ENCODE measurements around the gene TNNC1.

The TNNC1 gene

DNA sequence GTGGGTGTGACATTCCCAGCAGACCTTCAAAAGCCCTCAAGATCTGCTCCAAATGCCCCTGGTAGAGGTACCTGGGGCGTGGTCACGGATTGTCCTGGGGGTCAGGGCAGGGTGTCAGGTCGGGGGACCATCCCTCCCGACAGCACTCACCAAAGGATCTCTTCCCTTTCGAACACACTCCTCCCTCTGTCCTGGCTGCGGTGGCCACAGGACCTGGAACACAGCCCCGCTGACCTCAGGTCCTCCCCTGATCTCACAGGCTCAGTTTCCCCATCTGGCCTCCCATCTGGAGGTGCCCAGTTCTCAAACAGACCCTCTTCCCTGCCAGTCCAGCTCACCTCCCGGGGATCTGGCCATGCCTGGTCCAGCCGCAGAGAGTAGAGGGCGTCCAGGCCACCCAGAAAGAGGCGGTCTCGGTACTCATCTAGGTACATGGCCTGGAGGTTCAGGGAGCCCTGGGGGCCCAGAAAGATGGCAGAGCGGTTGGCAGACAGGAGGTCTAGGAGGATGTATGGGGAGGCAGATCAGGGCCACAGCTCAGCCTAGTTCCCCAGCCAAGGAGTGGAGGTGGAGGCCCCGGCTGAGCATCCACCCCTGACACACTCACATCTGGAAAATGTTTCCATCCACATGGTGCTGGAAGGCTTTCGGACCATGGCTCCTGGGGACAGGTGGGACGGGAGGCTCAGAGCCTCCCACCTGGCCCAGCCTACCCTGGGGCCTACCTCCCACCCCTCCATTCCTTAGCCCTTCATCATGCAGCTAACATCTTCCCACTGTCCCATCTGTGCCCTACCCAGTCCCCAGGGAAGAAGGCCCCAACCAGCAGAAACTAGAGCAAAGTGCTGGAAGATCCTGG, 11.2 kb downstream of the TNNC1 start:
- no peak for DNase-seq (ENCODE audit: low spot score)

DNA sequence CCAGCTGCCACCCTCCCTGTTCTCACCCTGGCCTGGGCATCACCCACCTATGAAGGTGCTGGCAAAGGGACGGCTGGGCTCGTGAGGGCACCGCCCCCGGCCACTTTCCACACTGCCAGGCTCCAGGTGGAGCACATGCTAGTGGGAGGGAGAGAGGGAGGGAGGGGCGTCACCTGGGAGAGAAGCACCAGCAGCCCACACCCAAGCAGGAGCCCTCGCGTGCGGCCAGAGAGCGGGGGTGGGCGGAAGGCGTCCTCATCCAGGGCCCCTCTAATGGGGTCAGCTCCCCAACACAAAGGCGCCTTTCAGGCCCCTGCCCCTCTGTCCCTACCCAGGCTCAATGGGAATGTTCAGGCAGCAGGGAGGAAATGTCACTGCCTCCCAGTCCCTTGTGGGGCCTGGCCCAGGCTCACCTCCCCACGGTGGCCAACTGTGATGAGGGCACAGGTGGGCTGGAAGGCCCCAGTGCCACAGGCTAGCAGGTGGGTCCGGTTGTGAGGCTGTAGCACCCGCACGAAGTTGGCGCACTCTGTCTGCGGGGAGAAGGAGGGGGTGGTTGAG, 12.0 kb downstream of the TNNC1 start:
- DNase-seq (ENCODE audit: low spot score) = no peak

DNA sequence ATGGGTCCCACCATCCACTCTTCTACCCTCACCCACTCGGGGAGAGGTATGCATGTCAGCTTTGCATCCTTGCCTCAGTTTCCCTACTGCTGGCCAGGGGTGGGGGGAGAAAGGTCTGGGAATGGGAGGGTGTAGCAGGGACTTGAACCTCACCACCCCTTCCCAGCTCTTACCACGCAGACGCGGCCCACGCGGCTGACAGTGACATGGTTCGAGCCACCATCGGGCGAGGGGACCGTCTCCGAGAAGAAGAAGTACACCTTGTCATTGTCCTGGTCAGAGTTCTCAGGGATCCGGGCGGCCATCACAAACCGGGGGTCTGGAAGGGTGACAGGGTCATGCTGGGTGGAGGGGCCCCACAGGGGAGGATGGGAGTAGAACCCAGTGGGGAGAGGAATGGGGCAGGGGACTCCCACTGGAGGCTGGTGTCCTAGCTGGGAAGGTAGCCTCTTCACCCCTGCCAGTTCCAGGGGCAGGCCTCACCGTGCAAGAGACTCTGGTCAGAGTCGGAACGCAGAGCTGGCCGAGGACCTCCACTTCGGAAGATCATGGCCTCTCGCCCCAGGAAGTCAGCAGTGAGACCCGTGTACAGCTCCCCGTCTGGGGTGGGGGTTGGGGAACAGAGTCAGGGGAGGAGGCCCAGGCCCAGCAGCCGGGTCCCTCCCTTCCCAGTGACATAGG, 12.6 kb downstream of the TNNC1 start:
- DNase-seq (ENCODE audit: low spot score) = no peak

DNA sequence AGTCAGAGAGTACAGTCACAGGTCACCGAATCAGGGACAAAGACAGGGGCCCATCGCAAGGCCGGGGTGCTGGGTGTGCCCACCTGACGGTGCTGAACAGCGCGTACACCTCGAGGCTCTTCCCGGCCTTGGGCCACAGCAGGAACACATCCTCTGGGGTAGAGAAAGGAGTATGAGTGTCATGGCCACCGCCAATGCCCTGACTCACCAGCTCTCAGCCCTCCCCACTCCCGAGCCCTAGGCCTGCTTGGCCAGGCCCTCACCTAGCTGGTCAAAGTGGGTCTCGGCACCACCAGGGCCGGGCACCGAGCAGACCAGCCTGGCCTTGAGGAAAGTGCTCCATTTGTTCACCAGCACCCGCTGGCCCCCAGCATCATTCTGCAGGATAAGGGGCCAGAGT, 13.2 kb downstream of the TNNC1 start:
- DNase-seq (ENCODE audit: low spot score) = no peak

DNA sequence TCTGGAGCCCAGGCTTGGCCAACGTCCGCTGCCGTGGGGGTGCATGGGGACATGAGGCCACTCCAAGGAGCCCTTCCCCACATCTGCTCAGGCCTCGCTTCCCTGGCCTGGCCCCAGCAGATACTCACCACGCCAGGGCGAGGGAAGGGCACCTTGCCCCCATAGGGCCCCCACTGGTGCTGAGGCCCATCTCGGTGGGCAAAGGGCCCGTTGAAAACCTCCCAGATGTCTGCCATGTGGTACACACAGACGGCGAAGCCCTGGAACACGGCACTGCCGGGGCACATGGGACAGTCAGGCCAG, 13.6 kb downstream of the TNNC1 start:
- no peak for DNase-seq (ENCODE audit: low spot score)

DNA sequence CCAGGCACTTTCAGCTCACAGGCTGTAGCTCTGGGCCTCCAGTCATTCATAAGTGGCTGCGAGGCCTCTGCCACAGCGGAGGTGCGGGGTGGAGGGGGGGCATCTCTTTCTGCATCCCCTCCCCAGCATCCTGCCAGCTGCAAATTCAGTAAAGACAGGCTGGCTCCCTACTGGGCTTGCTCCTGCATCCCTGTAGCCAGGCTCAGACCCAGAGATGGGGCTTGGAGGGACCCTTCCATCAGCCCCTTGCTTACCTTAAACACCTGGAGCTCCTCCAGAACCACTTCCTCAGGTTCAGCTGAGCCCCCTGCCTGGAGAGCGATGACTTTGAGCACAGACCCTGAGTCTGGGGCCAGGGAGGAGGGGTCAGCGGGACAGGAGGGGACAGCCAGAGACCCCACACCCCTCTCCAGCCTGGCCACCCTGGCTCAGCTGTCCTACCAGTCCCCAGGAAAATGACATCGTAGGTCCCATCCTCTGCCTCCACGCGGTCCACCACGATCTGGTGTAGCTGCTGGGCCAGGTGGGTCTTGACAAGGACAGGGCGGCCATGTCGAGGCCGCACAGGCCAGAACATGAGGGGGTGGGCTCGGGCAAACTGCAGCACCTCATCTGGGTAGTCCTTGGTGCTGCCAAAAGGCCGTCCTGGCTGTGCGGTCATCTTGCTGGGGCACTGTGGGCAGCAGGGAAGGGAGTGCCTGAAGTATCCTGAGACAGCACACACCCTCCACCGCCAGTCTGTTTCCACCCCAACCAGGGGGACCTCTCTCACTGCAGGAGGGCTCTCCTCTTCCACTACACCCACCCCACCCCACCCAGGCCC, 14.2 kb downstream of the TNNC1 start:
- no peak for DNase-seq (ENCODE audit: low spot score)

DNA sequence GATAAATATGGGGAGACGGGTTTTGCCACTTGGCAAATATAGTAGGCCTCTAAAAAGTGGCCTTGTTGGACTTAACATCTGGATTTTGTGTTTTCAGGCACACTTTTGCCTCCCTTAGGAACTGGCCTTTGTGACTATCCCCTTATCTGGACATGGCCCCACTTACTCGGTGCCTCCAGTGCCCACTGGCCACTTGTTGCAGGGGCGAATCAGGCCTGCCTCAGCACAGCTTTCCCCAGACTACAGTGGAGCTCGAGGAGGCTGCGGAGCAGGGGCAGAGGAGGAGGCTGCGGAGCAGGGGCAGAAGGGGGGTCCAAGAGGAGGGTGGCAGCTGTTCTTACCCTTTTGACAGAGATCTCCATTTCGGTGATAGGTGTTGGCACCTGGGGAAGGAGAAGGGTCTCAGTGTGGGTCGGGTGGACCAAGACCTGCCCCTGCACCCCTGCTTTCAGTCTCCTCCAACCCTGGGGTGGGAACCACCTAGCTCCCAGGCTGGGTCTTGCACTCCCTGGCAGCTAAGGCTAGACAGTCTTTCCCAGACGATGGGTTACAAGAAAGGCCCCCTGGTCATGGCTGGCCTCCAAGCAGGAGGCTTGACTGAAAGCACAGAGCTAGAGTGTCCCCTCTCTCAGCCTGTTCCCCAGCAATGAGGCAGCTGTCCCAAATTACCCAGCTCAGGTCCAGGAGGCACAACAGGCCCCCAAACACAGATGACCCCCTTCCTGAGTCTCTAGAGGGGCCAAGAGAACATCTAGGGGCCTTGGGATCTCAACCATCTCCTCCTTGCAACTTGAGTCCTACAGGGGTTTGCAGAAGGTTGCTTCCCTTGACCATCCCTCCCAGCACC, 15.0 kb downstream of the TNNC1 start:
- no peak for DNase-seq (ENCODE audit: low spot score)

DNA sequence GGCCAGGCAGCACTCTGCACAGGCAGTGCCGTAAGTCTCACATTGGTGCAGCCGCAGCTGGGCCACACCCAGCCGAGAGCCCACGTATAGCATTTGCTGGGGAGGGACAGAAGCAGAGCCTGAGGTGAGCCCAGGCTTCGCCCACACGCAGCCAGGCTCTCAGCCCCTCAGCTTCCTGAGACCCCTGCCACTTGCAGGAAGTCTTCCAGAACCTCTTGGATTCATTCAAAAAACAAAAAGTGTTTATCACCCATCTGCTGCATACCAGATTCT, 15.8 kb downstream of the TNNC1 start:
- no peak for DNase-seq (ENCODE audit: low spot score)

DNA sequence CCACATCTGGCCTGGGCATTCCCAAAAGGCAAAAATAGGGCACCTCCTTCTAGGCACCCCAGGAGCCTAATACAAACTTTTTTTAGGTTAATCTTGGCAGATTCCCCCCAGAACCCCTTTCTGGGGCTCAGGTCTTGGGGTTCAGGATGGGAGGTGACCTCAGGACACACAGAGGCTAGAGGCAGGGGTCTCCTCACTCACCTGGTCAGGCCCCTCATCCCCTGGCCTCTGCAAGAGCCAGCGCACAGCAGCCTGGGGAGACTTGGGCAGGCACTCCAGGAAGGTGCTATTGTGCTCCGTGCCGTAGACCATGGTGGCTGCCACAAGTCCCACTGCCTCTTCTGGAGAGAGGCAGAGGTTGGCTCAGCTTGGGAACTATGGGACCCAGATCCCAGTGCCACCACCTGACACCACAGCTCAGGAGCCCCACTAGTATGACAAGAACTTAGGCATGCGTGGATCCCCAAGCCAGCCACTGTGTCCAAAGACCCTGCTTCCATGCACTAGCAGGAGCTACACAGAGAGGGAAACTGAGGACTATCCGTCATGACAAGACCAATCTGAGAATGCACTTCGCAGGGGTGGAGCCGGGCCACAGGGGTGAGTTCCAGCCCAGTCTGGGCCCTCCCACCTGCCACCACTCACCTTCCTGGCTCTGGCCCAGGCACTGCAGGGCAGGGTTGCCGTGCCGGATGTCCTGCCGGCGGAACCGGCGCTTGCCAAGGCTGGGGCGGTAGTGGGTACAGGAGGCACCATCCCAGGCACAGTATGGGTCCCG, 16.3 kb downstream of the TNNC1 start:
- DNase-seq (ENCODE audit: low spot score) = no peak

DNA sequence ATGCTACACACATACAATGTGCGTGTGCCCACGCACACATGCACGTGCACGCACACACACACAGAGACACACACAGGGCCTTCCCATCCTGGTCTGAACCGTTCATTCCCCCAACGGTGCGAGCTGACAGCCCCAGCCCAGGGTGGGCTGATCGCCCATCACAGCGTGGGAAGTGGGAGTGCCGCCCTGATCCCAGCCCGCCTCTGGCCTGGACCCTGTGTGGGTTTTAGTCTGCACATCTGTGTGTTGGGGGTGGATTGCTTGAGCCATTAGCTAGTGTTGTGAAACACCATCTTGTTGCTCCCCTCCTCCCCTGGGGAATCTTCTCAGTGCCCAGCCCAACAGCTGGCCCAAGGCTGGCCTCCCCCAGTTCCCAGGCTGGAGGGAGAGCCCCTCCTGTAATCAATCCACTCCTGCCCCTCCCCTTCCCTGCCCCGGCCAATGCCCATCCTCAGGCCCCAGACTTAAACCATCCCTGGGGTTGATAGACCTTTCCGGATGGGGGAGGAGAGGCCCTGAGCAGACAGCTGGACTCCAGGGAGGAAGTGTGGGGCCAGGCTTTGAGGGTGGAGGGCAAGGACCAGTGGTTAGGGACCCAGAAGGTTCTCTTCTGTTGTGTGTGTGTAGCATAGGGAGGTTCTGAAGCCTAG, 17.2 kb downstream of the TNNC1 start:
- no peak for DNase-seq (ENCODE audit: low spot score)

DNA sequence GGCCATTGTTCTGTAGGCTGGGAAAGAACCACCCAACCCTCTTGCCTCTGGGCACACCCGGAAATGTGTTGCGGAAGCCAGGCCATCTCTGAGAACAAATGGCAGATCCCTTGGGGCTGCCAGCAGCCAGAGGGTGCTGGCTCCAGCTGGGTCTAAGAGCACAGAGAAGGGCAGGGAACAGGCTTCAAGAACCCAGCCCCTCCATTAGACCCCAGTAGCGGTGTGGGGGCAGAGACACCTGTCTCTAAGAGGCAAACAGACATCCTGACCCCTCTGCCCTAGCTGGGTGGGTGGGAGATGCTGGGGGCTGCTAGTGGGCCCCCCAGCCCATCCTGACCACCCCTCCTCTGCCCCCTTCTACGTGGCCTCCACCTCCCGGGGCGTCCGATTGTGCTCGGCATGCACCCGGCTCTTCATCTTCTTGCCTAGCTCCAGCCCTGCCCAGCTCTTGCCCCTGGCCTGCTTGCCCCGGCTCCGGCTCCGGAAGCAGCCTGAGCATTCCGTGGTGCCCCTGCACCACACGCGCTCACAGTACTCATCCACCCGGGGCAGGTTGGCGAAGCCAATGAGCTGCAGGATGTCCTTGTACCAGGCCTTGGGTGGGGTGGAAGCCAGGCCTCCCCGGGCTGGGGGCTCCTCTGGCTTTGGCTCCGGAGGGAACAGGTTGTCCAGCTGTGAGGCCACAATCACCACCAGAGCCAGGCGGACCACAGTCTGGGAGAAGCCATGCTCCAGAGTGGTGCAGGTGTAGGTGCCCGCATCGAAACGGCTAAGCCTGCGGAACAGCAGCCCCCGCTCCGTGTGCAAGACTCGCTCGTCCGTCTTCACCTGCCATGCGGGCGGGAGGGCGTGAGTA, 18.4 kb downstream of the TNNC1 start:
- no peak for DNase-seq (ENCODE audit: low spot score)

DNA sequence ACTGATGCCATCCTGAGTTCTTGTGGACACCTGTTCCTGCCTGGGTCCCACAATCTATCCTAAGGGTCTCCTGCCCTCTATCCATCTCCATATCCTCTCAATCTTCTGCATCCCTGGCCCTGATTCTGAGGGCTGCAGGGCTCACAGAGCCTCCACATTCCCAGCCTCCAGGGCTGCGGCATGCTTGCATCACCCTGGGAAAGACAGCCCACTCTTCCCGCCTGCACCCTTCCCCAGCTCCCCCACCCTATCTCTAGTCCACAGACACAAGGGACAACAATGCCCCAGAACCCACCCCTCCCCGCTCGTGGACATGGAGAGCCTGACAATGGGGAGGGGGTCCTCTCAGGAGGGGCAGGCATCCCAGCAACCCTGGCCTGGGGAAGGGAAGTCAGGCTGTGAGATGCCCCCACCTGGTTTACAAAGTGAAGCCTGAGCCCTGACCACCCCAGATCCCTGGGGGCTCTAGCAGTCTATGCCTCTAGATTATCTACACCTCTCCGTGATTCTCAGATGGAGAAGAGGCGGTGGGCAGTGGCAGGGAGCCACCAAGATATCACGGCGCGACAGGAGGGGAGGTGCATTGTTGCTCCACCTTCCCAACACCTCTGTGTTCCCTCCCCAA, 19.2 kb downstream of the TNNC1 start:
- no peak for DNase-seq (ENCODE audit: low spot score)

DNA sequence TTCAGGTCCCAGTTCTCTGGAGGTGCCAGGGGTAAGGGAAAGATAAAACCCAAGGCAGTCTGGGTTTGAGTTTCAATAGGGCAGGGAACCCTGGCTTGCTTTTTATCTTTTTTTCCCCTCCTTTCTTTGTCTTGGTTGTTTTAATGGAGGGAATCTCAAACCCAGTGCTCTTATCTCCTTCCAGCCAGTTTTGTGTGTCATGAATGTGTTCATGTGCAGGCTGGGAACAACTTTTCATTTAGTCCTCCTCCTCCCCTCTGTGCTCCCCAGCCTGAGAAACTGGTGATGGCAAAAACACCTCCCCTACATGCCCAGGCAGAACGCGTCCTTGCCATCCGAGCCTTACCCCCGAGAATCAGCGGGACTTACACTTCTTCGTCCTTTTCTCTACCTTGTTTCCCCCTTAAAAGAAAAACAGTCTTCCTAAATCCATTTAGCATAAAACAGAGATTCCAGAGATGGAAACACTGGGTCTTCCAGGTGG, 19.8 kb downstream of the TNNC1 start:
- DNase-seq (ENCODE audit: low spot score) = no peak

DNA sequence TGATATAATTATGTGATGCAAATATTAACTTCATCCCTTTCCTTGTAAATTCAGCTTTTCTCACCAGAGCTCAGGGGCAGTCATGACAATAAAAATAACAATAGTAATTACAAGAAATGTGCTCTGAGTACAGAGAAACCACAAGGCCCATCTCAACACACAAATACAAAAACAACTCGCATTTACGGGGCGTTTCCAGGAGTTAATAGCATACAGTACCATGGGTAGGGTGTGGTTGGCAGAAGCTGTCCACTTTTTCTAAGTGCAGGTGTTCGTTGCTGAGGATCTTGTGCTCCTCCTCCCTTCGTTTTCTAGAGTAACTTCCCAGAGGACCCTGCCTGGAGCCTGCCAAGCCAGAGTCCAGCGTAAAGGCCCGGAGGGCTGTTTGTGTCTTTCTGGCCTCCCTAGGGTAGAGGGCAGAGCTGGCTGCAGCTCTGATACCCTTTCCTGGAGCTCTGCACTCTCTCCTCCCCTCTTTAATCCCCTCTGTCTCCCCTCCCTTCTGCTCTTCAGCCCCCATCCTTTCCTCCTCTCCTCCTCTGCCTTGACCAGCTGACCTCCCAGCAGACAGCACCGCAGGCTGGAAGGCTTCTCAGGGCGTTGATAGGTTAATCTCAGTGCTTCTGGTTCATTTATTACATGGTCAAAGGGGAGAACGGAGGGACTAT, 20.4 kb downstream of the TNNC1 start:
- DNase-seq (ENCODE audit: low spot score) = no peak

DNA sequence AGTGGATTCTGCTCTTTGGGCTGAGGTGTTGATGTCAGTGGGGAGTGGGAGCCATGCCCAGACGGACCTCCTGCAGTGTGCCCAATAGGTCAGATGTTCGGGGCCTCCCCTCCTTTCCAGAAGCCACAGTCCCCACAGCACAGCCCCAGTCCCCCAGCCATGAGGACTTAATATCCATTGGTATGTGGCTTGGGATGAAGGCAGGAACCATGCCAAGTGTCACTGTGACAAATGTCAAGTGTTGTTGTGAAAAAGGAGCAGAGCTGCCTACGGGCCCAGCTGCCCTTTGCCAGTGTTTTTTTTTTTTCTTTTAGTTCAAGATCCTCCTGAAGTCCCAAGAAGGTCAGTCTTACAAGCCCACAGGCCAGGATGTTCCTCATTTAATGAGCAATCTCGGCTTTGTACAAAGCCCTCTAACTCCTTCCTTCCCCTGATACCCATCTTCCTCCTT, 21.1 kb downstream of the TNNC1 start:
- no peak for DNase-seq (ENCODE audit: low spot score)

DNA sequence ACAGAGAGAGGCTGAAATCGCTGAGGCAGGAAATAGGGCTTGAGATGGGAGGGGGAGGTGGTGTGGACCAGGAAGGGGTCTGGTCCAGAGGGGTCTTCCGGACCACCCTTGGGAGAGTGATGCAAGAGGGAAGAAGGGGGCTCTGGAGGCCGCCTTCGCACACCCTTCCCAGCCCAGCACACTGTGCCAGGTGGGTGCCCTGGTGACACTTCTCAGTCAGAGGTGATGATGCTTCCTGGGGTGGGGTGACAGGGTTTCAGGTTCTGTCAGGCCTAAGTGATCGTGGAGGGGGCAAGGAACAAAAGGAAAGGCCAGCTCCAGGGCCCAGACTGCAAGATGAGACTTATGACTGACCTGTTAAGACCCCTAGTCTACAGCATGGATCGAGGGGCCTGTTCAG, 21.6 kb downstream of the TNNC1 start:
- DNase-seq (ENCODE audit: low spot score) = no peak

DNA sequence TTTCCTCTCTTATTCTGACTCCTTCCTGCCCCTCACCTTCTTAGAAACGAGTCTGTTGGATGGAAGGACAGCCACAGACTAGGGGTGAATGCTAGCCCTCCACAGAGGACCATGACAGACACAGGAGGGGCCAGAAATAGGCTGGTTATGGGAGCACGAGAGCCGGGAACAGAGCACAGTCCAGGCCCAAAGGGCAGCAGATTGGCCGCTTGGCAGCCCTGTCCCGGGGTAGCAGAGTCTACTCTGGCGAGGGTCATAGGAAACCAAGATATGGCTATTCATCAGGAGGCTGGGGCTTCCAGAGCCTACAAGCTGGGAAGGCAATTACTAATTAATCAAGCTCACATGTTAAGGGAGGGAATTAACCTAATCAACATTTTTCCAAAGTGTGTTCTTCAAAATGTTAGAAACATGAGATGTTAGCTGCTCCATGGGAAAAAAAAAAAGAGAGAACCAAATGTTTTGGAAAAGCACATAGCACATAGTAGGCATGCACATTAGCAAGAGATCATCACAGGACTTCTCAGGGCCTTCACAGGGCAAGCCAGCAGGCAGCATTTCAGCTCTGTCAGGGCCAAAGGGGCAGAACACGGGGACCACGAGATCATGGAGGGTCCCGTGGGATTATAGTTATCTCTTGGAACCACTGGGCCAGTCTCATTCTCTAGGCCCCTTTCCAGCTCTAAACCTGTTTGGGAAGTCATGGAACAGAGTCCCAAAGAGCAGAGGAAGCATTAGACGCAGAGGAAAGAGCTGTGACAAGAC, 22.2 kb downstream of the TNNC1 start:
- no peak for DNase-seq (ENCODE audit: low spot score)

DNA sequence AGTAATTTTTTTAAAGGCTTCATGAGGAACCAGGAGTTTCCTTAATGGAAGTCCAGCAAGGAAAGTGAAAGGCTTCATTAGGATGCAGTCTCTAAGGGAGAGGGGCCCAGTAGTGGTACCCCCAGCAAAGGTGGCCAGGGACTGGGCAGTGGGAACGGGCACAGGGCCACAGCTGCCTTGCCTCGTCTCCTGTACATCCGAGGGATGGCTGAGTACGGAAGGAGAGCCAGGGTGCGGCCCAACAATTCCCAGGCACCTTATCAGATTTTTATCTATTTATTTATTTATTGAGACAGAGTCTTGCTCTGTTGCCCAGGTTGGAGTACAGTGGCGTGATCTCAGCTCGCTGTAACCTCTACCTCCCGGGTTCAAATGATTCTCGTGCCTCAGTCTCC, 23.4 kb downstream of the TNNC1 start:
- DNase-seq (ENCODE audit: low spot score) = no peak

Measured in globus pallidus (tissue), 1 donor.